GM19395 (cell line): Measurements from ENCODE around the gene ASB18.

ENCODE experiments used
- ATAC-seq: cut with Tn5 transposase; IDR thresholded peaks from one replicate; pipeline ENCODE4 v1.9.1; 2021; ENCODE audit warnings: mild to moderate bottlenecking, moderate library complexity; ENCODE audit not compliant: unreplicated experiment

ASB18 gene

DNA sequence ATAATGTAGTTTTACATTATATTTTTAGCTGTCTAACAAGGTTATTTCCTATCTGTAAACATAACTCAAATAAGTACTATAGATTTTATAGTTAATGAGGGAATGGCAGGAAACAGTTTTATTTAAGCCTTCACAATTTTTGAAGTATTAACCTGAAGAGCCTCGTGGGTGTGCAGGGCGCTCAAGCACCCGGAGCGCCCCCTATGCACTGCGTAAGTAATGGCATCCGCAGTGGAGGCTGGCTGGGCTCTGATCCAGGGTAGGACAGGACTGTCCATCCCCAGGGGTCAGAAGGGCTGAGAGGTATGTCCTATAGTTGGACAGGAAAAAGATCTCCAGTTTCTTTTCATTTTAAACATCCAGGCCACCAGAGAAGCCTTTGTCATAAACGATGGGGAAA, 87.8 kb downstream of the ASB18 start:
- no peak for ATAC-seq

DNA sequence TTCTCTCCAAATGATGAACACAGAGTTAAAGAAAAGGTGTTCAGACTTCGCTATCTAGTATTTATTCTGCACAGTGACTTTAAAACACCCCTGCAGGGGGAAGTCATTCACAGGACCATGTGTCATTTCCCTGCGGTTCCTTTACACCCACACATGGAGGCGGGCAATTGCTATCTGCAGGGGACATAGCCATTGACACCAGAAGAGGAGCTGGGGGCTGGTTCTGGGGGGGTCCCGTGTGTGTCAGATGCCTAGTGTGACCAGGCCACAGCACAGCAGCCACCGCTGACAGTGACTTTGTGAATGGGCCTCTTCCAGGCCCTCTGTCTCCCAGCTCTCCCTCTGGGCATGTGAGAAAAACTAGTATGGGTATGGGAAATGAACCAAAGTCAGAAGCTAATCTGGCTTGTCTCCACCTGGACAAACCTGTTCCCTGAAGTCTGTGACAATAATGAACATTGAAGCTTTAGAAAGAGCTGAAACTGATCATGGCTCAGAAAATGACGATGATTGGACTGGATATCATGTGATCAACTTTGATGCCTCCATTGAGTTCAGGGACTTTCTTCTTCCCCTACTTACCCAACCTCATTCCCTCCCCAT, 88.6 kb downstream of the ASB18 start:
- ATAC-seq, result no peak

DNA sequence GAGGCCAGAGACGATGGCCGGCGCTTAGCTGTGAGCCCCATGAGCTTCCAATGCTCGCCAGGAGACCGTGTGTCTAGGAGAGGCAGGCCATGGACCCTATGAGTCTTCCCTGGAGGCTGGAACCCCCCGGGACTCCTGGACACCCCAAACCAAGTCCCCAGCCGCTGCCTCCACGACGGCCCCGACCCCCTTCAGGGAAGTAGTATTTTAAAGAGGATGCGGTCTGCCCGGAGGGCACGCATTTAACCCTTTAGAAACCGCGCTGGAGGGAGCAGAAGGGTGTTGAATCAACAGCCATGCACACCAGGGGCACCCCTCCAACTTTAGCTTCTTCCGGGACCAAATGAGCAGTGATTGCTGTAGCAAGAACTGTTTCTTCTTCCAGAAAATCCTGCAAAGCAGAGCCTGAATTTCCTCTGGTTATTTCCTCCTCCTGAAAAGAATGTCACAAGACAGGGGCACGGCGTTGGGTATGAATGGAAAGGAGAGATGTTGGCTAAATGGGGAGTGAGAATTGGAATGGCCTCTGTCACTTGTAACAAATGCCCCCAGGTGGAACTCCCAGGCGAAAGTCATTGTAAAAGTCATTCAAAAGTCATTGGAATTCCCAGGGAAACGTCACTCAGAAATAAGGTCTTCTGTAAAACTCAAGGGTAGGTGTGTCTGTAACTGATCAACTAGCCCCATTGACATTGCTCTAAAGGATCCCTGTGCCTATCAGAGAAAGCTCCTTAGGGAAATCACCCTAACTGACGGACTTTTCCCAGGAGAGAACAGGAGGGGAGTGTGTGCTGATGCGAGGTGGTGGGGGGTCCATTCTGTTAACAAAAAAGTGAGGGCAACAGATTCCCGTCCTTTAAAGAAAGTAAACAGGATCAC, 90.2 kb downstream of the ASB18 start:
- ATAC-seq, result no peak

DNA sequence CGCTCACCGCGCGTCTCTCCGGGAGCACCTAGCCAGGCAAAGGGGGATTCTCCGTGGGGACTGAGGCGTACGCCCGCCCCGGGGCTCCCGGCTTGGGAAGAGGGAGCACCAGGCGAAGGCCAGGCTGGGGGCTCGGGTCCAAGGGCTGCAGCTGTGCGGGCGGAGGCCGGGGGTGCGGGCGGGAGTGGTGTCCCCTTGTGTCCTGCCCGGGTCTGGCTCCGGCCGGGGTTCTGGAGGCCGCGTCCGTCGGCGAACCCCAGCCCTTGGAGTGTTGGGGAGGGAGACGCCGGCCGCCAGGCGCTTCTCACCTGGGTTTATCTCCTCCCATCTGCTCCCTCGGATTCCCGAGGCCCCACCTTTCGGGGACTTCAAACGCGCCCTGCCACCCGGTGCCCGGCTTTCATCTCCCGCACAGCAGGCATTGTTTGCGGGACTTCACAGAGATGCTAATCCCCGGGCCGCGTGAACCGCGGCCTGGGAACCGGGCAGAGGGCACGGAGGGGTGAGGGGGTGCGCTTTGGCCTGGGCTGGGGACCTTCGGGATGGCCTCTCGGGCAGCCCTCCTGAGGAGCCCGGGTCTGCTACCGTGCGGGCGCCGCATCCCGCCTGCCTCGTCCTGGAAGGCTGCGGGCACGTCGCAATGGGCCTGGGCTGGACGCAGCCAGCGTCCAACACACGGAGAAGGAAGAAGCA, 91.0 kb downstream of the ASB18 start:
- ATAC-seq, result no peak

- ATAC-seq, result no peak
These were observed 91.8 kb downstream of the ASB18 start for GRCh38 chr2:236172255-236173035.

- no peak for ATAC-seq
These were observed 92.4 kb downstream of the ASB18 start for GRCh38 chr2:236171680-236172254.

DNA sequence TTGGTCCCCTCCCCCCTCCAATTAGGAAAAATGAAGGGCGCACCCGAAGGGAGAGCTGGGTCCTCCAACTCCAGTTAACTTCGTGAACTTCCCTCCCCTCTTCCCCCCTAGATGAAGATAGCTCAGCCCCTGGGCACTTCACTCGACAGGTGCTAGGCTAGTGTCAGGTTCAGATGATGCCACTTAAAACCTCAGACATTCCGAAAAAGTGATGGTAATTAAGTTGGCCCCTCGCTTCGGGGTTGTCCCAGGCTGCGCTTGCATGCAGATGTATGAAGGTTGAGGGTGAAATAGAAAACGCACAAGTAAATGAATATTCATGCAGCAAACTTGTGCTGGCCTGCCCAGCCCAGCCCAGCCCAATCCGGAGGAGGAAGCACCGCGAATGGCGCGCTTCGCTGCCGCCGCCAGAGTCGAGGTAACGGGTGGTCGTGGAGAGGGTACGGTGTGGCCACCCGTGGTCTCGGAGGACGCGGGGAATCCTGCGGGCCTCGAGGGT, 93.0 kb downstream of the ASB18 start:
- ATAC-seq, result no peak

GRCh38 chr2:236170590-236171165, 93.5 kb downstream of the ASB18 start:
- ATAC-seq, result no peak

- ATAC-seq, result no peak
These were observed 94.2 kb downstream of the ASB18 start for GRCh38 chr2:236169741-236170589.

DNA sequence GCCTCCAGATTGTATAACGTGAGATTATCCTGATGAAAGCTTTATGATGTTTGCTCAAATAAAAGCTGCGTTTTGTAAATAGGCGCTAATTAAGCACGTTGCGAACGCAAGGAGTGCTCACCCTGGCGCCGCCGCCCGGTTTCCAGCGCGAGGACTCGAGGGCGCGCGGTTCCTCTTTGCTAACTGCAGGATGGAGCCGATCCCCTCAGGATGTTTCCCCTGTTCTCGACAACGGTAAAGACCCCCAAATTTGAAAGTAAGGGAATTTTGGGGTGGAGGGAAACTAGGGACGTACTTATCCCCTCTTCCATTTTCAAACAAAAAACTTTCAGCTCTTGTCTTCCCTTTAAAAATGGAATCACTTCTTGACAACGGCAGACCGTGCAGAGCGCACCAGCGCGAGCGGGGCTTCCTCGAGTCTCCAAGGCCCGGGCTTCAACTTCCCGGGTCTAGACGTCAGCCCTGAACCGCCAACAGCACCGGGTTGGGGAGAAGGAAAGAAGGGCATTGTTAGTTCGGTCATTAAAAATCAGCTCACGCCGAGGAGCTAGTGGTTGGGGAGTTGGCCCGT, 95.0 kb downstream of the ASB18 start:
- no peak for ATAC-seq

DNA sequence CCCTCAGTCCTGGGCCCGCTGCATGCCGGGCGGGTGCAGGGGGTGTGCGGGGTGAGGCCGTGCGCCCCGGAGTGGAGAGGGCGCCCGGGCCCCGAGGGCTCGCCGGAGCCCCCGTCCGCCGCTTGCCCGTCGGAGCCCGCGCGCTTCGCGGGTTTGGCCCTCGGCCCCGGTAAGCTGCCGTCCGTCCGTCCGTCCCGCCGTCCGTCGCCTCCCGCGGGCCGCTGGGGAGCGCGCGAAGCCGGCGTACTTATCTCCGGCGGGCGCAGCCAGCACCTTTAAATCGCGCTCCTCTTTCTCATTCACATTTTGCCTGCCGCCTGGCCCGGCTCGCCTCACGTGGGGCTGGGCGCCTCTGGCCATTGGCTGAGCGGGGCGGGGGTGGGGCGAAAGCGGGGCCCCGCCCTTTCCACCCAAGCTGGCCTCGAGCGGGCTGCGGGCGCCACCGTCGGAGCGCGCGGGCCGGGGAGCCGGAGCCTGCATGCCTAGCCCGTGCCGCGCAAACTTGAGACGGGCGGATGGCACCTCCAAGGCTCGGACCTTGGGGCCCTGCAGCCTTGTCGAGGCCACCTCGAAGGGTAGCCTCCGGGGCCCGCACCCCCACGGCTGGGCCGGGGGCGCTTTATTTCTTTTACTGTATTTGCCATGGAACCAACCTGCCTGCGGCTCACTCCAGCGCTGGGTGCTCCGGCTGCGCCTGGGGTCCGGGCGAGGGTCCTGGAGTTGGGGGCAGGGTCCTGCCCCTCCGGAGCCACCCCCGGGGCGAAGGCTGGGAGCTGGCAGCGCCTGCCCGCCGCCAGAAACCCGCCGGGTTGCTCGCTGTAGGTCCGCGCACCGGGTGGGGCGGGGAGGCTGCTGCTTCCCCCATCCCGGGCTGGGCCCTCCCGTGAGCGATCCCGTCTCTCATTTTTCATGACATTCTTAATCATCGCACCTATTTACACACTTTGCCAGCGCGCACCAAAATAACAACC, 95.8 kb downstream of the ASB18 start, which contains the start of gene GBX2:
Gene GBX2 (minus strand): TSS at position 277 of the 971 bp plus-strand sequence. CDS start 415 bp downstream, outside the sequence.
- no peak for ATAC-seq

- ATAC-seq, result no peak
These were observed 96.7 kb downstream of the ASB18 start for GRCh38 chr2:236167297-236168109.

- no peak for ATAC-seq
These were observed 97.4 kb downstream of the ASB18 start for GRCh38 chr2:236166796-236167296.

- no peak for ATAC-seq
These were observed 98.1 kb downstream of the ASB18 start for GRCh38 chr2:236165842-236166795.
